Fibroblast of lung (primary cell): ENCODE results near the gene PRDM11. TPM values are rescaled to one million over a fixed set of nuclear protein-coding genes. Genes with fewer than 3 reads are reported as not detected.

ENCODE experiments used
- DNase-seq, 2 donors: peaks; one replicate each; pipeline versions ENCODE4 v3.0.0 to v3.0.0-alpha.2; 2010; ENCODE audit warnings: low read depth in 2 of 2
- H2AFZ ChIP-seq: 2 replicates; pipeline ENCODE4 v1.5.1; 2012; ENCODE audit warnings: low read length, control low read depth, inconsistent platforms
- H3K27ac ChIP-seq: 2 replicates; pipeline ENCODE4 v1.5.1; 2011; ENCODE audit warnings: low read length, control low read depth; ENCODE audit not compliant: insufficient read depth
- H3K27me3 ChIP-seq: 2 replicates; pipeline ENCODE4 v1.5.1; 2011; ENCODE audit warnings: mild to moderate bottlenecking, low read length; ENCODE audit not compliant: control insufficient read depth, insufficient read depth
- H3K36me3 ChIP-seq: 2 replicates; pipeline ENCODE4 v1.5.1; 2011; ENCODE audit warnings: low read length; ENCODE audit not compliant: control insufficient read depth, insufficient read depth
- H3K4me1 ChIP-seq: 2 replicates; pipeline ENCODE4 v1.5.1; 2011; ENCODE audit warnings: low read length; ENCODE audit not compliant: control insufficient read depth, insufficient read depth; ENCODE audit errors: extremely low read depth
- H3K4me2 ChIP-seq: 2 replicates; pipeline ENCODE4 v1.5.1; 2011; ENCODE audit warnings: low read length, control low read depth; ENCODE audit not compliant: insufficient read depth; ENCODE audit errors: extremely low read depth
- H3K4me3 ChIP-seq, 4 experiments: fragments of 200-600 bp in 1 of 4; sonication (generic) in 1 of 4; replicated peaks in 1 of 4; 2 replicates each; pipeline ENCODE4 v1.5.1; 2011 to 2016; ENCODE audit warnings: low read length in 4 of 4, low read depth in 3 of 4, mild to moderate bottlenecking in 3 of 4, control low read depth in 2 of 4, inconsistent platforms in 1 of 4, mixed read lengths in 1 of 4; ENCODE audit not compliant: insufficient read depth in 1 of 4; ENCODE audit errors: control extremely low read depth in 1 of 4
- H3K79me2 ChIP-seq: 2 replicates; pipeline ENCODE4 v1.5.1; 2012; ENCODE audit warnings: mild to moderate bottlenecking, low read length, inconsistent platforms; ENCODE audit not compliant: control insufficient read depth, insufficient read depth
- H3K9ac ChIP-seq: 2 replicates; pipeline ENCODE4 v1.5.1; 2011; ENCODE audit warnings: mild to moderate bottlenecking, low read length, control low read depth; ENCODE audit not compliant: insufficient read depth
- H3K9me3 ChIP-seq: 2 replicates; pipeline ENCODE4 v1.5.1; 2012; ENCODE audit warnings: low read depth, low read length; ENCODE audit not compliant: control insufficient read depth, insufficient read depth
- H4K20me1 ChIP-seq: 2 replicates; pipeline ENCODE4 v1.5.1; 2011; ENCODE audit warnings: low read length; ENCODE audit not compliant: control insufficient read depth, insufficient read depth; ENCODE audit errors: extremely low read depth
- EZH2 ChIP-seq: IDR thresholded peaks from 2 replicates; pipeline ENCODE4 v1.5.1; 2012; ENCODE audit warnings: low read length, control low read depth, mild to moderate bottlenecking; ENCODE audit errors: missing control alignments
- polyA plus RNA-seq, 2 donors: library from polyadenylated mRNA; depleted of rRNA in 1 of 2; stranded (reverse) in 1 of 2; unstranded in 1 of 2; fragments of >200 nt; gene quantifications; 2 replicates each; pipeline ENCODE4 v1.2.1, GENCODE V29; 2011 to 2012; ENCODE audit warnings: missing spikeins in 1 of 2
- total RNA-seq: library from RNA; depleted of rRNA; stranded (reverse); fragments of >200 nt; gene quantifications from 2 replicates; pipeline ENCODE4 v1.2.1, GENCODE V29; 2014
- TF ChIP-seq, protein P1 (sequence below), 2 donors: IDR thresholded peaks in 1 of 2; conservative IDR thresholded peaks in 1 of 2; 1 replicate in 1 of 2; 2 replicates in 1 of 2; pipeline ENCODE4 v1.5.1; 2011 to 2012; ENCODE audit warnings: low read length in 2 of 2, control low read depth in 1 of 2, inconsistent platforms in 1 of 2, low read depth in 1 of 2, mild to moderate bottlenecking in 1 of 2

PRDM11 gene
- total and polyA plus RNA-seq, 2 donors (not counting 1 experiment from before 2014, with no cell fraction given): 3.1 to 4.0 TPM

GRCh38 chr11:45152740-45153595 is 6.5 kb downstream of the PRDM11 start:
- Histone ChIP-seq H3K4me3 (no peak overlapping the region), H3K27me3 (no peaks in the 10 kb centered on the region), H2AFZ (no peak overlapping the region), H3K4me2 (no peak overlapping the region), H3K79me2 (no peaks in the 10 kb centered on the region), H3K9ac (no peak overlapping the region), H3K9me3 (no peaks in the 10 kb centered on the region), H3K27ac (no peak overlapping the region), H3K4me1 (no peaks in the 10 kb centered on the region), H4K20me1 (no peaks in the 10 kb centered on the region), H3K36me3 (no peaks in the 10 kb centered on the region)
- no peak for DNase-seq
- TF ChIP-seq EZH2: no peak
- TF ChIP-seq, protein P1, sequence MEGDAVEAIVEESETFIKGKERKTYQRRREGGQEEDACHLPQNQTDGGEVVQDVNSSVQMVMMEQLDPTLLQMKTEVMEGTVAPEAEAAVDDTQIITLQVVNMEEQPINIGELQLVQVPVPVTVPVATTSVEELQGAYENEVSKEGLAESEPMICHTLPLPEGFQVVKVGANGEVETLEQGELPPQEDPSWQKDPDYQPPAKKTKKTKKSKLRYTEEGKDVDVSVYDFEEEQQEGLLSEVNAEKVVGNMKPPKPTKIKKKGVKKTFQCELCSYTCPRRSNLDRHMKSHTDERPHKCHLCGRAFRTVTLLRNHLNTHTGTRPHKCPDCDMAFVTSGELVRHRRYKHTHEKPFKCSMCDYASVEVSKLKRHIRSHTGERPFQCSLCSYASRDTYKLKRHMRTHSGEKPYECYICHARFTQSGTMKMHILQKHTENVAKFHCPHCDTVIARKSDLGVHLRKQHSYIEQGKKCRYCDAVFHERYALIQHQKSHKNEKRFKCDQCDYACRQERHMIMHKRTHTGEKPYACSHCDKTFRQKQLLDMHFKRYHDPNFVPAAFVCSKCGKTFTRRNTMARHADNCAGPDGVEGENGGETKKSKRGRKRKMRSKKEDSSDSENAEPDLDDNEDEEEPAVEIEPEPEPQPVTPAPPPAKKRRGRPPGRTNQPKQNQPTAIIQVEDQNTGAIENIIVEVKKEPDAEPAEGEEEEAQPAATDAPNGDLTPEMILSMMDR (conservative IDR thresholded peaks at IDR 0.05 in 1 of 2, IDR thresholded peaks at IDR 0.05 in 1 of 2; ENCODE audit: low read depth in 1 of 2, low read length in 2 of 2): no peak

- Histone ChIP-seq H3K36me3 (no peaks in the 10 kb centered on the region), H3K9me3 (no peaks in the 10 kb centered on the region), H3K4me1 (no peaks in the 10 kb centered on the region), H2AFZ (no peak overlapping the region), H3K79me2 (no peaks in the 10 kb centered on the region), H3K4me2 (no peak overlapping the region), H3K4me3 (no peak overlapping the region), H3K9ac (no peak overlapping the region), H3K27ac (no peak overlapping the region), H4K20me1 (no peaks in the 10 kb centered on the region), H3K27me3 (no peaks in the 10 kb centered on the region)
- no peak for DNase-seq
- no peak for TF ChIP-seq EZH2
- TF ChIP-seq, protein P1 (conservative IDR thresholded peaks at IDR 0.05 in 1 of 2, IDR thresholded peaks at IDR 0.05 in 1 of 2; ENCODE audit: low read depth in 1 of 2, low read length in 2 of 2): no peak
Observed at GRCh38 chr11:45154276-45154675, 7.8 kb downstream of the PRDM11 start.

DNA sequence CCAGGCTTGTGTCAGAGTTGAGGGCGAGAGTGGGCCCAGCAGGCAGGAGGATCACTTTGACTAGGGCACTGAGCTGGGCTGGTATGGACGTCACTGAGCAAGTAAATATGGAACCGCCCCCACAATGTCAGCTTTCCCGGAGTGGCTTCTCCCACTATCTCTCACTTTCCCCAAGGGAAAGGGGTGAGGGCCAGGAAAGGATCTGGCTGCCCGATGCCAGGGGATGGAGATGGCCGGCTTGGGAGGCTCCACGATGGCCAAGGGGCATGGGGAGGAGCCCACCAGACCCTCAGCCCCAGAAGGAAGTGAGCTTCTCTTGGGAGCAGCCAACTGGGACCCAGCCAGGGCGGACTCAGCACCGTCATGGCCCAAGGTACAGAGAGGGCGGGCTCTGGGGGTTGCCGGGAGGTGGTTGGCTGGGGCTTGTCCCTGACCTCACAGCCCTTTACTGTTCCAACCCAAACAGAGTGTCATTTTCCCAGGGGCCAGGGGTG is 8.7 kb downstream of the PRDM11 start:
- Histone ChIP-seq H3K4me3 (no peak overlapping the region), H4K20me1 (no peaks in the 10 kb centered on the region), H3K79me2 (no peaks in the 10 kb centered on the region), H3K9ac (no peak overlapping the region), H3K27ac (no peak overlapping the region), H2AFZ (no peak overlapping the region), H3K27me3 (no peaks in the 10 kb centered on the region), H3K4me1 (no peaks in the 10 kb centered on the region), H3K4me2 (no peak overlapping the region), H3K36me3 (no peaks in the 10 kb centered on the region), H3K9me3 (no peaks in the 10 kb centered on the region)
- DNase-seq: no peak
- no peak for TF ChIP-seq EZH2
- TF ChIP-seq, protein P1 (conservative IDR thresholded peaks at IDR 0.05 in 1 of 2, IDR thresholded peaks at IDR 0.05 in 1 of 2; ENCODE audit: low read depth in 1 of 2, low read length in 2 of 2): no peak
